Stimulated activated CD8-positive, alpha-beta memory T cell treated with anti-CD3 and anti-CD28 coated beads, Interleukin-12 subunit alpha, Interleukin-12 subunit beta, amount 100 ng/mL, for 4 hours (primary cell): ENCODE results near the gene TIMMDC1.

ENCODE experiments used
- DNase-seq: peaks from one replicate; pipeline ENCODE4 v3.0.0-alpha.2; 2020; ENCODE audit warnings: low read depth

Gene TIMMDC1, protein sequence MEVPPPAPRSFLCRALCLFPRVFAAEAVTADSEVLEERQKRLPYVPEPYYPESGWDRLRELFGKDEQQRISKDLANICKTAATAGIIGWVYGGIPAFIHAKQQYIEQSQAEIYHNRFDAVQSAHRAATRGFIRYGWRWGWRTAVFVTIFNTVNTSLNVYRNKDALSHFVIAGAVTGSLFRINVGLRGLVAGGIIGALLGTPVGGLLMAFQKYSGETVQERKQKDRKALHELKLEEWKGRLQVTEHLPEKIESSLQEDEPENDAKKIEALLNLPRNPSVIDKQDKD

GRCh38 chr3:119498186-119499011, at the start of gene TIMMDC1:
TIMMDC1 (plus strand) TSS chr3:119498547; CDS start chr3:119498734, 187 bp downstream.
- DNase-seq, result peak; percentile 95

DNA sequence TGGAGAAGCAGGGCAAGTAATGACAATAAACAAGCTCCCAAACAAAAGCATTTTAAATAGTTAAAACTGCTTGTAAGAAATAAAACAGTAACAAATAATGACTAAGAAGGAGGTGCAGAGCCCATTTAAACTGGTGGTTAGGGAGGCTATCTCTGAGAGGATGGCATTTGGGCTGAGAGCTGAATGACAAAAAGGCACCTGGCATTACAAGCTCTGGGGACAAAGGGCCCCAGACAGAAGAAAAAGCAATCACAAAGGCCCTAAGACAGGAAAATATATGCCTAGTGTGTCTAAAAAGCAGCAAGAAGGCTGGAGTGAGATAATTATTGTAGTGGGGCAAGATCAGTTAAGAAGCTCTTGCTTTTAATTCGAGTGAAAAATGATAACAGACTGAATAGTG, 44.5 kb upstream of the TIMMDC1 start:
- no peak for DNase-seq

- DNase-seq, result no peak
Measured at GRCh38 chr3:119456469-119456868, 41.9 kb upstream of the TIMMDC1 start.

GRCh38 chr3:119457246-119457645, 41.1 kb upstream of the TIMMDC1 start:
- no peak for DNase-seq

- DNase-seq, result peak; percentile 99
Measured at GRCh38 chr3:119463171-119464169, 34.9 kb upstream of the TIMMDC1 start, which contains the start of gene TMEM39A. TMEM39A (minus strand) TSS chr3:119463615; CDS start chr3:119462074, 1,541 bp downstream.

DNA sequence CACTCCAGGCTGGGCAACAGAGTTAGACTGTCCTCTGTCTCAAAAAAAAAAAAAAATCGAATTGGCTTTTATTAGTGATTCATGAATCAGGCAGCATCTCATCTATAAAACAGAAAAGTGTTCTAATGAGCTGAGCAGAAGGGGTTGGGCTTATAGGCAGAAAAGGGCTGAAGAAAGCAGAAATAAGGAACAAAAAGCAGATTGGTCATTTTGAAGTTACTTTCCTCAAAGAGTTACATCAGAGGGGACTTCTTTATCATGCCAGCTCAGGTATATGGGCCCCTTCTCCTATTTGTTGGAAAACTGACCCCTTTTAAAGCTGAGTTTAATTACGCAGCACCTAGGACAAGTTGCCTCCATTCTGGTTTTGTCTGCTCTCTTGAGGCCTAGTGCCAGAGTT, 30.3 kb upstream of the TIMMDC1 start:
- no peak for DNase-seq

DNA sequence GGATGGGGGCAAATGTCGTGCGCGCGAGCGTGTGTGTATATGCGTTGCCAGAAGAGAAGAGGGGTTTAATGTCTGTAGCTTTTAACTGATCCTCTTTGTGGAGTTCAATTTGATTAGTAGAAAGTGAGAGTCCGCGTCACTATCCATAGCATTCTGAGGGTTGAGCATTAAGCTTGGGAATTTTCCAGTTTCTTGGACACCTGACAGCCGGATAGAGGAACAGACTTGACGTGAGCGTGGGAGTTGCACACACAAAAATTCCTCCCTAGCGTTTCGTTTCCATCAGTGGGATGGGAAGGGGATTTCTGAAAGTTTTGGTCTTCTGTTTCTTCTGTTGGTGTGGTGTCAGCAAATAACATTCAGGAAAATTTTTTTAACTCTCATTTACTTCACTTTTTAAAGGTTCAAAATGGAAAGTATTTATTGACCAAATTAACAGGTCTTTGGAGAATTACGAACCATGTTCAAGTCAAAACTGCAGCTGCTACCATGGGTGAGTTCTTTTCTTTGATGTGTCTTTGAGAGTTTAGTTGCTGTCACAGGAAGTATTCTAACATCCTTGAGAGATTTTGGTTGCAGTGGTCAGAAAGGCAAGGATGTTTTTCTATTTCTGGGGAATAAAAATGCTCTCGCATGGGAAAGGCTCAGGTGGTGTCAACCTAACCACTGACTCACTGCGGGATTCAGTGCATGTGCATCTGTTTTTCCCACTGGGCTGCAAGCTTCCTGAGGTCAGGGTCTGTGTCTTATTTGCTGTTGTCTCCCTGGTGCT, 28.7 kb upstream of the TIMMDC1 start:
- DNase-seq, result no peak

DNA sequence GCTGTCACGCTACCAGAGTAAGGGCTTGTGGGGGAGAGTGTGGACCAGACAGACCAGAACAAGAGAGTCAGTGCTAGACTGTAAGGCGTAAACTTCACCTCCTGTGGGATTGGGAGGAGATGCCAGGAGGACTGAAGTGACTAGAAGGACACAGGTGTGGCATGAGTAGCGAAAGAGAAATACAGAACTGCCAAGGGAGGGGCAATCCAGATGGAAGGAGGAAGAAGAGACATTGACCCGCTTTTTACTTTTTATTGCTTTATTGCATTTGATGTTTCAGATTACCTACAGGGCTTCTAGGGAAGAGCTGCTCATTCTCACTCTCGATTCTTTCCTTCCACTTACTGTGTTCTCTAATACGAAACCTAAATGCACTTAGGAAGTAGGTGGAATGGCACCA, 27.5 kb upstream of the TIMMDC1 start:
- DNase-seq, result no peak

DNA sequence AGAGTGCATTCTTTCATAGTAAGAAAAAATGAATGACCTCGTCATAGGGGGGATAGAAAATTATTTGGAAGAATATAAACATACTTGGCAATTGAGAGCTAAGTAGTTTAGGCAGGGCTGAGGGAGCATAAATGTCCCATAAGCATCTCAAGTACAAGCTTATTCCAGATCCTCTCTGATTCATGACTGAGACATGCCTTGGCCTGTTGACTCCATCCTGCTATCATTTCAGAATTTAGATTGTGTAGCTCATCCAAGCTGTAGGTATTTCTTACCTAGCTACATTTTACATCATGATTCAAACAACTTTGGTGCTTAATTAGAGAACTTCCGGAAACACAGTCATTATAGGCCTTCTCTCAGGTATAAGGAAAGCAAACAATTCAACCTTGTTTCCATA, 17.3 kb upstream of the TIMMDC1 start:
- DNase-seq, result no peak

DNA sequence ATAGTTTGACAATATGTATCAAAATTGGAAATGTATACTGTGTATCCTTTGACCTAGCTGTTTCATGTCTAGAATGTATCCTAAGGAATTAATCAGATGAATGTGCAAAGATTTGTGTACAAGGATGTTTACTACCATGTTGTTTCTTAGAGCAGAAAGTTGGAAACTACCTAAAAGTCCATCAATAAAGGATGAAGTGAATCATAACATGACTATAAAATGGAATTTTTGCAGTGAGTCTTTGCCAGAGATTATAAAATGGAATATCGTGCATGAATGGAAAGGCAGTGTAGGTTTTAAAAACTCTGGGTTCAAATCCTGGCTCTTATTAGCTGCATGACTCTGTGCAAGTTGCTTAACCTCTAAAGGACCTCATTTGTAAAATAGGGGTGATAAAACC, 15.2 kb upstream of the TIMMDC1 start:
- no peak for DNase-seq

GRCh38 chr3:119485563-119485962, 12.8 kb upstream of the TIMMDC1 start:
- DNase-seq, result no peak

DNA sequence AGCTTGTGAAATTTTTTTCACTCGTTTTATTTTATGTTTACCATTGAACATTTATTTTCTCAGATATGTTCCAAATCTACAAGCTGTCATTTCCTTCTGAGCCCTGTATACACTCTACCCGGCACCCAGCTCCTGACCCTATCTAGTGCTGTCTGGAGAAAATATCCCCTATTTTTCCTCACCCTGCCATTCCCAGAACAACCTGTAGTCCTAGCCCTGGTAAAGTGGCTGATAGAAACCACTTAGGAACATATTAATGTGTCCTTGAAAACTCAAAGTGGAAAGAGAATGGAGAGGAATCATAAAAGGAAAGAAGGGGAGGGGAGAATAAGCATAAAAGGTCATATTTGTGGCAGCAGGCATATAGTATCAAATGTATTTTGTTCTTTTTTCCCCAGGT, 8.2 kb upstream of the TIMMDC1 start:
- no peak for DNase-seq

GRCh38 chr3:119492128-119492527, 6.2 kb upstream of the TIMMDC1 start:
- DNase-seq, result no peak

DNA sequence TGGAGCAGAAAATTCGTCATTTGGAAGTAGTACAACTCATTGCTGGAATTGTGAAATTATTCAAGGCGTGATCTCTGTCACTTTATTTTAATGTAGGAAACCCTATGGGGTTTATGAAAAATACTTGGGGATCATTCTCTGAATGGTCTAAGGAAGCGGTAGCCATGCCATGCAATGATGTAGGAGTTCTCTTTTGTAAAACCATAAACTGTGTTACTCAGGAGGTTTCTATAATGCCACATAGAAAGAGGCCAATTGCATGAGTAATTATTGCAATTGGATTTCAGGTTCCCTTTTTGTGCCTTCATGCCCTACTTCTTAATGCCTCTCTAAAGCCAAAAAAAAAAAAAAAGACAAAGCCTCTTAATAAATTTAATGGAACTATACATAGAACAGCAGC, 5.5 kb upstream of the TIMMDC1 start:
- DNase-seq, result no peak

DNA sequence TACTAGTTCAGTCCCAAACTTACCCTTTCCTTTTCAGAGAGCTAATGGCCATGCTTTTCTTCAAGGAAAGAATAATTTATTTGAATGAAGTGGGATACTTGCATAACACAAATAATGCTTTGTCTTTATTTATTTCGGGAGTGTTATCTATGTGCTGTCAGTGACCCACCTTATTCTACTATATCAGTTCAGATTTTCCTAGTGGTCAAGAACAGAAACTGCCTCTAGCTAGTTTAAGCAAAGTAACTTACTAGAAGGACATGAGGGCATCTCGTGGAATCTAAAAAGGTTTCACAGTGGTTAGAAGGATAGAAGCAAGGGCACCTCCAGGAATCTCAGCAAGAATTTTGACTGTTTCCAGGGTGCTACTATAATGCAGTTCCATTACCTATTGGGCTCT, 3.8 kb upstream of the TIMMDC1 start:
- DNase-seq, result no peak

GRCh38 chr3:119497820-119498185, 544 bp upstream of the TIMMDC1 start:
- DNase-seq, result no peak

DNA sequence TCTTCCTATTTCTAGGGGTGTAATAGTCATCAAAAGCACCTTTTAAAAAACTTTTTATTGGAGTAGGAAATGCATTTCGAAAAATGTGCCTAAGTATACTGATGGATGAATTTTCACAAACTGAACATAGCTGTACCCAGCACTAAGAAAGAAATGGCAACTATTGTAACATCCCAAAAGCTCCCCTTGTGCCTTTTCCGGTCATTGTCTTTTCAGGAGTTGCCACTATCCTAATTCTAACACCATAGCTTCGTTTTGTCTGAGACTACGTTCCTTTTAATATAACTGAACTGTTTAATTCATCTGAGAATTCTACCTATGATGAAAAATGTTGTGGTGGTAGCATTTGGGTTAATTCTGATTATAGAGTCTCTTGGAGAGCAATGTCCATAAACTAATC, 1.9 kb downstream of the TIMMDC1 start:
- no peak for DNase-seq

- no peak for DNase-seq
Measured at GRCh38 chr3:119500901-119501300, 2.6 kb downstream of the TIMMDC1 start.

DNA sequence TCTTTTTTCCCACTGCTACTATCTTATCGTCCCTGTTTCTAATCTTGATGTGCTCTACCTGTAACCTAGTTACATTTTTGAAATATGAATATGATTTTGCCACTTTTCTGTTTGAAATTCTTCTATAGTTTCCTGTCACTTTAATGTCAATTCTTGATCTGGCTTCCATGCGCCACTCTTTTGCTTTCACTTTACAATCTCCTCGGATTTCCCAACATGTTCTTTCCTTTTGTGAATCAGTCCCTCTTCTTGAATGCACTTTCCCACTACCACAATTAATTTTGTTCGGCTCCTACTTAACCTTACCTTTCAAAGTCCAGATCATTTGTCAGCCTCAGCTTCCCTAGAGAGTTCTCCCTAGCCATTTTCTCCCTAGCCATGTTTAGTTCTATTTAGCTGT, 8.3 kb downstream of the TIMMDC1 start:
- DNase-seq, result no peak

GRCh38 chr3:119507404-119507803, 9.1 kb downstream of the TIMMDC1 start:
- no peak for DNase-seq

DNA sequence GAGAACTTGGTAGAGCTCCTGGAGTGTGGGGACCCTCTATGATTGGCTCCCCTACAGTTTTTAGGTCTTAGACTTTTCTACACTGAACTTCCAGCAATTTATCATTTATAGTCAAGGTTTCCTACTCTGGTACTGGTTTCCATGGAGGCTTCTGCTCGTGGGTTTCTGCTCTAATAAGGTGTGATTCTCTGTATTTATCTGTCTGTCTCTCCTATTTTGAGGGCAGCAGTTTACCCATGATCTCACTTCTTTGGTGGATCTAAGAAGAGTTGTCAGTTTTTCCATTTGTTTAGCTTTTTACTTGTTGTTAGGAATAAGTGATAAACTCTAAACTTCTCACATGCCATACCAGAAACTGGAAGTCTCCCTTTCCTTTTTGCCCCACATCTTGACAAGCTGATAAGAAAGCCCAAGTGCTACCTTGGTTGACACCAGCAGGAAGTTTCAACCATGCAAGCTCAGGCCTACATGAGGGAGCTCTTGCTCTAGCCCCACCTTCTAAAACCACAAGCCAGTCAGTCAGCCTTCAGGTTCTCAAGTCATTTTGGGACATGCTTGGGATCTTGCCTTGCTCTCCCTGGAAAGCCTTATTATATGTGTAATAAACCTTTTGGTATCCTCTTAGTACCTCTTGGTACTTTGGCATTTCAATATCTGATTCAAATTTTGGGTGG, 10.0 kb downstream of the TIMMDC1 start:
- no peak for DNase-seq
